CD4-positive, alpha-beta T cell treated with Interleukin-2 at 100 ng/mL for 4 hours (primary cell): ENCODE data around the gene GNG11.
"Not testable (repeated sequence)": the region's sequence is repeated elsewhere in the genome, so short reads cannot be mapped to it uniquely, and the experiment has no call there.

Experiments
- DNase-seq: peaks from one replicate; pipeline ENCODE4 v3.0.0-alpha.2; 2020; ENCODE audit warnings: low spot score

GNG11 gene

DNA sequence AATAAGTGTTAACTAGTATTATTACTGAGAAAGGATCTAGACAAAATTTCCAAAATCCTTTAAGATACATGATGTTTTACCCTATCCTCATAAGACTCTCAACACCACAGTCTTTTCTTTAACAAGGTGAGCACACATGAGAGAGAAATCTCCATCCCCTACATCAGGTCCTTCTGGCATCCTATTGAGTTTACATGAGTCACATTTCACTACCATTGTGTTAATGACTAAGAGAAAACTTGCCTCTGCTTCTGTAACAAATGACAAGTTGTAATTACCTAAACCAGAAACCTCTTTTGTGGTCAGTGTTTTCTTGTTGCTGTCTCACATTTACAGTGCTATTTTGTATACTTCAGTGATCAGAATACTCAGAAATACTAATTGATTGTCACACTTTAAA lies 9.9 kb upstream of the GNG11 start:
- not testable (repeated sequence) for DNase-seq

DNA sequence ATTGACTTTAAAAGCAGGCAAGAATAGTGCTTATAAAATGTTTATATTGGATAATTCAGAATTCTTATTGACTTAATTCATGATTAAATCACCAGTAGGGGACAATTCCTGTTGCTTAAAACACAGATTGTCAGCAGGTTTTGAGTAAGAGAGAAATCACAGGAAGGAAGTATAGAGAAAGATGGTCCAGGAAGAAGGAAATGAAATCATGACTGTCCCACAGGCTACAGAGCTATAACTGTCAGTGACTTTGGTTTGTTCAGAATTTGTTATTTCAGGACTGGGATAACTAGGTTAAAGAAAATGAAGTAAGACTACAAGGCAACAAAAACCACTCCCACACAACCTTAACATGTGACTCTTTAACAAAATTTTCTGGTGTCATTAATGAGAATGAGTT lies 8.3 kb upstream of the GNG11 start:
- DNase-seq = no peak

GRCh38 chr7:93914581-93915066 lies 6.9 kb upstream of the GNG11 start:
- no peak for DNase-seq

GRCh38 chr7:93915206-93915842 lies 6.2 kb upstream of the GNG11 start:
- DNase-seq = not testable (repeated sequence)

GRCh38 chr7:93915888-93916287 lies 5.6 kb upstream of the GNG11 start:
- DNase-seq = not testable (repeated sequence)

DNA sequence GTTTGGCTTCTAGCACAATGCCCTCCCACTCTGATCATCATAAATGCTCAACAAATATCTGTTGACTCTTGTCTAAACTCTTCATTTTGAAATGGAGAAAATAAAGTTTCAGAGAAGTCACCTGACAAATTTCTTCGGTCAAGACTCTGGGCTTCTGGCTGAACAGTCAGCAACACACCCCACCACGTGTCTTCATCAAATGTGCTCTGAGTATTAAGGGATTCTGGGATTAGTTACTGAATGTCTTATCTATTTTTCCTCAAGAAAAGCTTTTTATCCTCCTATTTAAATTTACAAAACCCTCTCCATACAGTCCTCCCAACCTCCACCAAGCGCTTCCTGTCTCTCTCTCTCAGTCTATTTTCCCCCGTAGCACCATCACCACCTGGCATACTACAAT lies 5.2 kb upstream of the GNG11 start:
- not testable (repeated sequence) for DNase-seq

DNA sequence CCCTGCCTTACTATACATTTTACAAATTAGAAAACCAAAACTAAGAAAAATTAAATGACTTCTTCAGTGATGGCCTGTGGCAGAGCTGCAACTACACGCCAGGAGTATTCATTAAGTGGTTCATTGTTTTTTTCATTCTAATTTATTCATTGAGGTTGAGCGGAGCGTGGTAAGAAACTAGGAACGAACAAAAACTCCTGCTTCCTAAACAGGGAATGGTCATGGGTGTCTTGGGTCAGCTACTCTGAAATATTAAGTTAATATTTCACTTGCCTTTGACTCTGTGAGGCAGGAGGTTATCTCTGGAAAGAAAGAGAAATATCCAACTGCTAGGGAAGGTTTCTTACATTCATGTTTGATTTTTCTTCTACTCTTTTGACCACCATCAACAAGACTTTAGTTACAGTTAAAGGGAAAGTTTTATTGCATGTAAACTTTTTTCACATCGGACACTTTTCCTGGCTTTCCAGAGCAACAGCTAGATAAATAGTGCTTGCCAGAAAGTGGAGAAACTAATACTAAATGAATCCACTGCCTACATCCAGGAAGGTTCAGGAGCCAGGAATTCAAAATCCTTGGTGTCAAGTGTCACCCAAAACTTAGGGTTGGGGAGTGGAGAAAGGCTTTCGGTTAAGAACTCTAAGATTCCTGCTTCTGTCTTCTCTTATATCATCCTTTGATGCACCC lies 896 bp upstream of the GNG11 start:
- no peak for DNase-seq

DNA sequence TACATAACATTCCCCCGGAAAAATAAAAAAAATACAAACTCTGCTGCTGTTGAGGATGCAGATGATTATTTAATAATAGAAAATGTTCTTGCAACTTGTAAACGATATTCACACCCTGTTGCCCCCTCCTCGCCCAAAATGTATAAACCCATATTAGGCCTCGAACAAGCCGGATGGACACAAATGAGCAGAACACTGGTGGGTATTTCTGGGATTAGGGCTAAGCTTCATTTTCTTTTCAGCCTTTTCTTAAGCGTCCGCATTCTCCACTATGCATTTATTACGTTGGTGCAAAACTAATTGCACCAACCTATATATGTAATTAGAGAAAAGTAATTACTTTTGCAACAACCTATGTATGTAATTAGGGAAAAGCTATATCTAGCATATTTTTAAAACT lies 349 bp upstream of the GNG11 start:
- DNase-seq = no peak

DNA sequence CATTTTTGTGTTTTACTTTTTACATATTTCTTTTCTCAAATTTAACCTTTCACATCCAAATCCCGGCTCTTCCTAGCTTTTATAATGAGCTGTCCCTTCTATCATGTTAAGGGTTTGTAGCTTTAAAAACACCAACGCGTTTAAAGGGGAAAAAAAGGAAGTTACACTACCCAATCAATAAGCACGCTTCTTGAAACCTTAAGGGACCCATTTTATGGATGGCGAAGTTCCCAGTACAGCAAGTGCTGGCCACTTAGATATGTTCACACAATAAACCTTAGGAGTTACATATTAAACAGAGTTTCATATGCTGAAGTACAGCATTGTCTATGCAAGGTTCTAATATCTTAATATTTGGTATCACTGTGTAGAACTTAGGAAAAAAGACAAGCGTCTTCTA lies 1.8 kb downstream of the GNG11 start:
- DNase-seq = no peak

GRCh38 chr7:93923942-93924341 lies 2.4 kb downstream of the GNG11 start:
- no peak for DNase-seq

DNA sequence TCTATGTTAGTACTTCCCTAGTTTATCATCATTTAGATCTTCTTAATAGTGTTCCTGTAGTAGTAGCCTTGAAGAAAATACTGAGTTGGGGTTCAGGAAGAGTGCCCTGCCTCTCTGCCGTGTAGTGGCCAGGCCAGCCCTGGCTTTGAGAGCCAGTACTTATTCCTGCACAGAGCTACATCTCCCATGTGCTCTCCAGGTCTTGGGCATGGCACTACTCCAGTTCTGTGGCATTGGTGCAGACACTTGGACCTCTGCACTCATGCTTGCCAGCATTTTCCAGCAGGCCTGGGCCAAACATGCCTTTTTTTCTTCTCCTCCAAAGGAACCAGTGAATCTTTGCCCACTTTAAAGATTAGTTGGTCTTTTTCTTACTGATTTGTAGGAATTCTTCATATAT lies 5.3 kb downstream of the GNG11 start:
- no peak for DNase-seq

- no peak for DNase-seq
These were observed 6.0 kb downstream of the GNG11 start for GRCh38 chr7:93927585-93927984.

- DNase-seq = no peak
These were observed 10.1 kb downstream of the GNG11 start for GRCh38 chr7:93931655-93932054.

- no peak for DNase-seq
These were observed 11.6 kb downstream of the GNG11 start for GRCh38 chr7:93933156-93933555.

DNA sequence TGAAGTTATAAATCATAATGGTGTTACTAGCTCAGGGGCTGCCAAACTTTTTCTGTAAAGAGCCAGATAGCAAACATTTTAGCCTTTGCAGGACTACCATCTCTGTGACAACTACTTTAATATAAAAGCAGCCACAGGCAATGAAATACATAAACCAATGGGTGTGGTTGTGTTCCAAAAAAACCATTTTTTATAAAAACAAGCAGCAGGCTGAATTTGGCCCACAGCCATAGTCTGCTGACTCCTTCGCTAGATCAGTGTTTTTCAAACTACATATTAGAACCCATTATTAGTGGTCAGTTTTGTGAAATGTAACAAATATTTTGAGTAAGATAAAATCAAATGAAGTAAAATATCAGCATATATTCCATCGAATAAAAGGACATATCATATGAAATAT lies 13.6 kb downstream of the GNG11 start:
- no peak for DNase-seq

- no peak for DNase-seq
These were observed 16.3 kb downstream of the GNG11 start for GRCh38 chr7:93937818-93938217.

- DNase-seq = no peak
These were observed 16.8 kb downstream of the GNG11 start for GRCh38 chr7:93938293-93938692.

DNA sequence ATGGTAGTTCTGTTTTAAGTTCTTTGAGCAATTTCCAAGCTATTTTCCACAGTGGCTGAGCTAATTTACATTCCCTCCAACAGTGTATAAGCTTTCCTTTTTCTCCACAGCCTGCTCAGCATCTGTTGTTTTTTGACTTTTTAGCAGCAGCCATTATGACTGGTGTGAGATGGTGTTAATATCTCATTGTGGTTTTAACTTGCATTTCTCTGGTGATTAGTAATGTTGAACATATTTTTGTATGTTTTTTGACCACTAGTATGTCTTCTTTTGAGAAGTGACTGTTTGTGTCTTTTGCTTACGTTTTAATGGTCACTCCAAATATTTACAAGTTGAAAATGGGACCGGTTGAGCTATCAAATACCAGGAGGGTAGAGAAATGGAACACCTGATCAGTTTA lies 20.4 kb downstream of the GNG11 start:
- DNase-seq = no peak

DNA sequence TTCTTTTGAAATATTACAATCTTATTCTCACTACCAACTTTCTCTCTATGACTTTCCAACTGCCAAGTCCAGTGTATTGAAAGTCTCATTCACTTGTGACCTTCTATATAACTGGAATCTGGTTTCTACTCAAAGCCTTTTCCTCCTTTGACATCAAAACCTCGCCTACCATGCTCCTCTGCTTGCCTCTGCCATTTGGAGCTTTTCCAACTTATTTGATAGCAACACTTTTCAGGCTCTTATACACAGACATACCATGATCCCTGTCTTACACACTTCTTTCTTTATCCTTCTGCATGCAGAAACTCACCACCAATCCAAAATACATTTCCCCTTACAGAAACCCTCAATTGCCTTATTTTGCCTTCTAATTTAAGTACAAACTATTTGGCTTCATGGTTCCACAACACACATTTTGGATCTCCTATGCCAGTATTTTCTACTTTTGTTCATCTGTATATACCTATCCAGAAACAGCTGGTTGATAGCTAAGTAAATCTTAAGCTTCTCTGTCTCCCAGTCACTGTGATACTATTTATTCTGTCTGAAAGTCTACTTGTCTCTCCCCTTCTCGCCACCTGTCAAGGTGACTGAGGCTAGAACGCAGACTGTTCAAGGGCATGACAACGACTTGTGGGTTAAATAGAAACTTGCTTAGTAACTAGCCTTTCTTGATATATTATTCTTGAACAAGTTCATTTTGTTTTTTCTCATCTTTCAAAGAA lies 22.4 kb downstream of the GNG11 start:
- no peak for DNase-seq

DNA sequence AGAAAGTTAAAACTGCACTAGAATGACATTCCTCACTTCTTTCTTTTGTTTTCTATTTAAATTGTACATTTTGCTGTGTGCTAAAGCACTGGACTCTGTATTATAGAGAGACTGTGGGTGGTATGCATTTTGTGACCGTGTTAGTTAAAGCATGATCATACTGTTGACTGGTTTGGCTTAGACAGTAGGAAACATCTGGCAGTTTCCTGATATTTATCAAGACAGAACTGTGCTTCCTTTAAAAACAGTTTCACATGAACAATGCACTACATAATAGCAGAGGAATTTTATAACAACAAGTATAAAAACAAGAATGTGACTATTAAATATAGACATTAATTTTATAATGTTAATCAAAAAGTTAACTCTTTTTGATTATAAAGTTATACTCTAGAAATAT lies 23.1 kb downstream of the GNG11 start:
- DNase-seq = no peak

DNA sequence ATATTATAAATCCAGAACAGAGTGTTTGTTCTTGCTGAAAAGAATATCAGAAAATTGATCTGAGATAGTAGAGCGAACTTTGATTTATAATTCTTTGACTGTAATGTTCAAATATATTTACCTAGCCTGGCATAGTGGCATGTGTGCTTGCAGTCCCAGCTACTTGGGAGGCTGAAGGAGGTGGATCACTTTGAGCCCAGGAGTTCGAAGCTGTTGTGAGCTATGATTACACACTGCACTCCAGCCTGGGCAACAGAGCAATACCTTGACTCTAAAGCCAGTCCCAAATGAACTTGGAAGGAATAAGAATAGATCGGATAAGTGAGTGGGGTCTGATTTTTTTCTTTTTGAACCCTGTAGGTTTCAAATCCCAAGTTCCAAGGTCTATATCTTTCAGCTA lies 23.5 kb downstream of the GNG11 start:
- no peak for DNase-seq

DNA sequence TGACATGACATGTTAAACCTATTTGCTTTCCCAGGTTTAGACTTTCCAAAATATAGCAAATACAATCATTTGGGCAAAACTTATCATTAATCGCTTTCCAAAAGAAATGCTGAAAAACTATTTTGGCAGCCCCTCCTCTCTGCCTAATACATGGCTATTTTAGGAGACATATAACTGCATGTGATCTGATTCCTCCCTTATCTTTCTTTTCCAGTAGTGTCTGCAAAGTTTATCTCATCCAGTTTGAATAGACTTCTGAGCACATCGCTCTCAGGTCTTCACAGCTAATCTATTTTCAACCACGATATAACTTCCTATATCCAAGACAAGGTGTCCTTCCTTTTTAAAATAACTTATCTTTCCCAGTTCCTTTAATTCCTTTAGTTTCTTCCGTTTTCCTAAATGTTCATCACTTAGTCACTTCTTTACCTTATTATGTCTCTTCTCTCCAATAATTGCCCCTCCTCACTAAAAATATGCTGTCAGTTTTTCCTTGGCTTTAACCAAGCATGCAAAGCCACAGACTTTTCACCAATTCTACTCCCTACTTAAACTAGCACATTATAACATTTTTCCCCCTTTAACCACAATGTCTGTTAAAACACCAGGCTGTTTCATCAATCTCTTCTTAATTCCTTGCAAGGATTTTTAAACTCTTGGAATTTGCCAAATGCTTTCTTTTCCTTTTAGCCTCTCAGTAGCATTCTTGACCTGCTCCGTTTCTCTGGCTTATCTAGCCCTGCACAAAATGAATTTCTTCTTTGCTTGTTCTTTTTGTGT lies 24.4 kb downstream of the GNG11 start:
- no peak for DNase-seq
